ENCODE results near the gene PRKCE. TPM values are rescaled to one million over a fixed set of nuclear protein-coding genes. Genes with fewer than 3 reads are reported as not detected.

Gene PRKCE
- total RNA-seq, 1 experiment from 2014 or later = 1.3 TPM

DNA sequence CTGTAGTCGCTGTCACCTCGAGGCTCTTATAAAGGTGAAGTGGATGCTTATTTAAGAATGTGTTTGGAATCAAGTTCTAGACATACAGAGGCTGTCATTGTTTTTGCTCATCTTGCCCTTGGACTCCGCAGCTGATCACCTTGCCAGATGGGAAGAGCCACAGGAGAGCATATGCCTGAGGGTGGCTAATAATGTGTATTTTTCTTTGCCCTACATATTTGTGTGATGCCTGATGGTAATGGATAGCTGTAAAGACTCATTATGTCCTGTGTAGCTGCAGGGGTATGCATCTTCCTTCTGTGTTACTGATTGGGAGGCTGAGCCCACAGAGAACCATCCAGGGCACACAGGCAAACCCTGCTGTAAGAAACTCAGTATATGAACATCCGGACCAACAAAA is 61.7 kb downstream of the PRKCE start:
- no peak overlapping the region for H3K9ac ChIP-seq (ENCODE audit: extremely low read depth, insufficient read length, low read length)
- no peak overlapping the region for H2AK5ac ChIP-seq (ENCODE audit: insufficient read length, low read length)
- Mint-ChIP-seq H3K4me3 (no peak overlapping the region), H3K27me3 (ENCODE audit: low read depth) (no peaks in the 10 kb centered on the region; the same call in 1 of the 2 replicates), H3K27ac (no peak overlapping the region), H3K9me3 (peaks cover 0 to 6% of the 10 kb centered on the region in 2 experiments; a peak in 3 of 5 replicates), H3K4me1 (peaks cover 11 to 13% of the 10 kb centered on the region in 2 experiments), H3K36me3 (ENCODE audit: insufficient read depth in 1 of 3, low read depth in 3 of 3) (no peaks in the 10 kb centered on the region; a peak in 1 of 7 replicates)
- H3K27ac ChIP-seq (ENCODE audit: insufficient read length, low read depth, low read length) = no peak overlapping the region
- no peak overlapping the region for H3K14ac ChIP-seq (ENCODE audit: insufficient read depth, low read length)
- no peak overlapping the region for H4K5ac ChIP-seq (ENCODE audit: insufficient read length, low read depth, low read length)
- H3K79me2 ChIP-seq (ENCODE audit: insufficient read depth, low read length) = no peaks in the 10 kb centered on the region
- no peak overlapping the region for H3K23ac ChIP-seq (ENCODE audit: insufficient read length, low read depth, low read length)
- TF ChIP-seq, protein P1, sequence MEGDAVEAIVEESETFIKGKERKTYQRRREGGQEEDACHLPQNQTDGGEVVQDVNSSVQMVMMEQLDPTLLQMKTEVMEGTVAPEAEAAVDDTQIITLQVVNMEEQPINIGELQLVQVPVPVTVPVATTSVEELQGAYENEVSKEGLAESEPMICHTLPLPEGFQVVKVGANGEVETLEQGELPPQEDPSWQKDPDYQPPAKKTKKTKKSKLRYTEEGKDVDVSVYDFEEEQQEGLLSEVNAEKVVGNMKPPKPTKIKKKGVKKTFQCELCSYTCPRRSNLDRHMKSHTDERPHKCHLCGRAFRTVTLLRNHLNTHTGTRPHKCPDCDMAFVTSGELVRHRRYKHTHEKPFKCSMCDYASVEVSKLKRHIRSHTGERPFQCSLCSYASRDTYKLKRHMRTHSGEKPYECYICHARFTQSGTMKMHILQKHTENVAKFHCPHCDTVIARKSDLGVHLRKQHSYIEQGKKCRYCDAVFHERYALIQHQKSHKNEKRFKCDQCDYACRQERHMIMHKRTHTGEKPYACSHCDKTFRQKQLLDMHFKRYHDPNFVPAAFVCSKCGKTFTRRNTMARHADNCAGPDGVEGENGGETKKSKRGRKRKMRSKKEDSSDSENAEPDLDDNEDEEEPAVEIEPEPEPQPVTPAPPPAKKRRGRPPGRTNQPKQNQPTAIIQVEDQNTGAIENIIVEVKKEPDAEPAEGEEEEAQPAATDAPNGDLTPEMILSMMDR (conservative IDR thresholded peaks at IDR 0.05) = no peak
- H2BK15ac ChIP-seq (ENCODE audit: low read depth, low read length) = no peak overlapping the region
- H3K4me1 ChIP-seq (ENCODE audit: insufficient read depth, low read length) = peaks cover 6% of the 10 kb centered on the region; the same call in 1 of the 2 replicates
- H3K79me1 ChIP-seq (ENCODE audit: insufficient read depth, low read depth, low read length, poor library complexity, severe bottlenecking) = no peaks in the 10 kb centered on the region
- no peak overlapping the region for H2AFZ ChIP-seq (ENCODE audit: low read length)
- no peak for DNase-seq
- no peak overlapping the region for H2BK12ac ChIP-seq (ENCODE audit: insufficient read length, low read depth, low read length)
- no peaks in the 10 kb centered on the region for H3K23me2 ChIP-seq (ENCODE audit: insufficient read length, low read depth, low read length, poor library complexity, severe bottlenecking)
- no peak overlapping the region for H4K8ac ChIP-seq (replicated peaks; ENCODE audit: insufficient read length, low read depth, low read length)
- no peak overlapping the region for H3K18ac ChIP-seq (ENCODE audit: insufficient read length, low read depth, low read length)
- H2BK120ac ChIP-seq (ENCODE audit: low read depth, low read length, poor library complexity, severe bottlenecking) = no peak overlapping the region
- WGBS (ENCODE audit: extremely low coverage, insufficient read length, low lambda C conversion rate) = no CpG with 5 or more reads among the region's 4 CpGs
- H3K56ac ChIP-seq (ENCODE audit: insufficient read length, low read depth, low read length) = no peak overlapping the region
- no peak overlapping the region for H3T11ph ChIP-seq (ENCODE audit: low read length)
- H4K91ac ChIP-seq (ENCODE audit: insufficient read length, low read depth, low read length) = no peak overlapping the region
- H2BK20ac ChIP-seq (ENCODE audit: low read depth, low read length, poor library complexity, severe bottlenecking) = no peak overlapping the region
- no peak overlapping the region for H3K4me2 ChIP-seq (ENCODE audit: insufficient read depth, insufficient read length, low read length)
- H3K9me3 ChIP-seq (ENCODE audit: control insufficient read depth, low read depth, low read length) = no peaks in the 10 kb centered on the region
- H3K4ac ChIP-seq (ENCODE audit: low read depth, low read length) = no peak overlapping the region
- no peaks in the 10 kb centered on the region for H4K20me1 ChIP-seq (ENCODE audit: control insufficient read depth, insufficient read depth, insufficient read length)
- no peak overlapping the region for H2BK5ac ChIP-seq (ENCODE audit: insufficient read length, low read length)
- no peaks in the 10 kb centered on the region for H3K27me3 ChIP-seq (ENCODE audit: insufficient read depth, low read length)
